GM10266 (cell line): ENCODE results near the gene PKHD1.
"Not testable (repeated sequence)": the region's sequence is repeated elsewhere in the genome, so short reads cannot be mapped to it uniquely, and the experiment has no call there.

Experiments used
- DNase-seq: peaks from one replicate; pipeline ENCODE4 v3.0.0; 2012; ENCODE audit errors: extremely low spot score
- TF ChIP-seq, protein P1 (sequence below): IDR thresholded peaks from 2 replicates; pipeline ENCODE4 v1.5.1; 2012; ENCODE audit warnings: mild to moderate bottlenecking, low read depth; ENCODE audit not compliant: control insufficient read depth, insufficient read depth; ENCODE audit errors: missing control alignments

PKHD1 gene

GRCh38 chr6:51865176-51865575, 222.2 kb downstream of the PKHD1 start:
- no peak for DNase-seq
- TF ChIP-seq, protein P1, sequence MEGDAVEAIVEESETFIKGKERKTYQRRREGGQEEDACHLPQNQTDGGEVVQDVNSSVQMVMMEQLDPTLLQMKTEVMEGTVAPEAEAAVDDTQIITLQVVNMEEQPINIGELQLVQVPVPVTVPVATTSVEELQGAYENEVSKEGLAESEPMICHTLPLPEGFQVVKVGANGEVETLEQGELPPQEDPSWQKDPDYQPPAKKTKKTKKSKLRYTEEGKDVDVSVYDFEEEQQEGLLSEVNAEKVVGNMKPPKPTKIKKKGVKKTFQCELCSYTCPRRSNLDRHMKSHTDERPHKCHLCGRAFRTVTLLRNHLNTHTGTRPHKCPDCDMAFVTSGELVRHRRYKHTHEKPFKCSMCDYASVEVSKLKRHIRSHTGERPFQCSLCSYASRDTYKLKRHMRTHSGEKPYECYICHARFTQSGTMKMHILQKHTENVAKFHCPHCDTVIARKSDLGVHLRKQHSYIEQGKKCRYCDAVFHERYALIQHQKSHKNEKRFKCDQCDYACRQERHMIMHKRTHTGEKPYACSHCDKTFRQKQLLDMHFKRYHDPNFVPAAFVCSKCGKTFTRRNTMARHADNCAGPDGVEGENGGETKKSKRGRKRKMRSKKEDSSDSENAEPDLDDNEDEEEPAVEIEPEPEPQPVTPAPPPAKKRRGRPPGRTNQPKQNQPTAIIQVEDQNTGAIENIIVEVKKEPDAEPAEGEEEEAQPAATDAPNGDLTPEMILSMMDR: no peak

- DNase-seq: no peak
- TF ChIP-seq, protein P1: no peak
Measured at GRCh38 chr6:51857134-51857533, 230.3 kb downstream of the PKHD1 start.

- DNase-seq: no peak
- TF ChIP-seq, protein P1: no peak
Measured at GRCh38 chr6:51856508-51856907, 230.9 kb downstream of the PKHD1 start.

DNA sequence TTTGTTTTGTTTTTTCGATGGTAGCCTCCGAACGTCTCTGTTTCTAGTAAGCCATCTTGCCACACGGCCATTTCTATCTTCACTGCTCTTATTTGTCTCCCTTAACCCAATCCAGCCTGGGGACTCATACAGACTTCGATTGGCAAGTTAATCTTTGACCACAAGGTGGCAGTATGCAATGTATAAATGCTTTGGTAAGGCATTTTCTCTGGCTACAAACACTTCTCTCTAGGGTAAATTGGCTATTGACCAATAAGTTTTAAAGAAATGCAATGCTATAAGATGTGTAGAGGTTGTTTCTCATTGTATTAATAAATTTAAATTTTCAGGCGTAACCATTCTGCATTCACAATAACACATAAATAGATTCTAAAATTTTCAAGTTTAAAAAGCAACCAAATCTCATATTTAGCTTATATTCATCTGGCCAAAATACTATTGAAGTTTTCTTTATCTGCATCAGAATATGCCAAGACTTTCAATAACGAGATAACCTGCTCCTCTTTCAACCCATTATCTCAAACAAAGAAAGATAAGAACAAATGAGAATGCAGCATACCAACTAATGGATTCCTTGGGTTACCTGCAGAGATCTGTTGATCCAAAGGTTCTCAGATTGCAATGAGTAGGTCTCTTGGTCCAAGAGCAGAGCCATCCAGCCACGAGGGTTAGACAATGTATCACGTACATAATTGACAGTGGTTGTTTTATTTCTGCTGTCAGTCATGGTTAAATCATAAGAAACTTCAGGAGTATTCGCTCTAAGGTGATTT, 231.9 kb downstream of the PKHD1 start:
- TF ChIP-seq, protein P1: peak; percentile 70
- peak; percentile 44 for DNase-seq

DNA sequence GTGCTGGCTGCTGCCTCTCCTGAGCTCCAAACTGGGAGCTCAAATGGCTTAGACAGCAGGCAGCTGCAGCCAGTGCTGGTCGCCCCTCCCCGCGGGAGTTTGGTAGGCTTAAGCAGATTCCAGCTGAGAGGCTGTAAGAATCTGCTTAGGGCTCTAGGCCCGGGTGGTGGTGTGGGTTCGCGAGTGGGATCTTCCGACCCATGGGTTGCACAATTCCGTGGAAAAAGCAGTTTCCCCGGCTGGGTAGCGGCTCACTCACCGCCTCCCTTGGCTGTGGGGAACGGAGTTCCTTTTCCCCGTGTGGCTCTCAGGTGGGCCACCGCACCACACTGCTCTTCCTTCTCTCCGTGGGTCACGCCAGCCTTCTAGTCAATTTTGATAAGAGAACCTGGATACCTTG, 232.5 kb downstream of the PKHD1 start:
- TF ChIP-seq, protein P1: no peak
- no peak for DNase-seq

GRCh38 chr6:51854347-51854746, 233.1 kb downstream of the PKHD1 start:
- TF ChIP-seq, protein P1: no peak
- DNase-seq: no peak

DNA sequence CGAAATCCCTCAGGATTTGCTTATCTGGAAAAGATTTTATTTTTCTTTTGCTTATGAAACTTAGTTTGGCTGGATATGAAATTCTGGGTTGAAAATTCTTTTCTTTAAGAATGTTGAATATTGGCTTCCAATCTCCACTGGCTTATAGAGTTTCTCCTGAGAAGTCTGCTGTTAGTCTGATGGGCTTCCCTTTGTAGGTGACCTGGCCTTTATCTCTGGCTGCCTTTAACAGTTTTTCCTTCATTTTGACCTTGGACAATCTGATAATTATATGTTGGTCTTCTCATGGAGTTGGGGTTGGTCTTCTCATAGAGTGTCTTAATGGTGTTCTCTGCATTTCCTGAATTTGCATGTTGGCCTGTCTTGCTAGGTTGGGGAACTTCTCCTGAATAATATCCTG, 234.3 kb downstream of the PKHD1 start:
- DNase-seq: not testable (repeated sequence)
